B cell (primary cell): ENCODE results near the gene PAMR1. TPM values are rescaled to one million over a fixed set of nuclear protein-coding genes. Genes with fewer than 3 reads are reported as not detected.

Experiments used
- ATAC-seq: fragments of 200-7000 bp; cut with Tn5 transposase; one replicate; pipeline ENCODE4 v1.10.0; 2021; ENCODE audit warnings: low read depth, mild to moderate bottlenecking, moderate number of reproducible peaks, moderate library complexity
- CTCF ChIA-PET: fragments of 350-600 bp; sonication (Branson Sonifier 250); formaldehyde crosslinking; loops from one replicate; lab custom pipeline; 2021; ENCODE audit warnings: antibody characterized with exemption, inconsistent platforms; lab: Charles Lee
- POLR2A ChIA-PET: fragments of 350-600 bp; sonication (Branson Sonifier 250); formaldehyde crosslinking; loops from one replicate; lab custom pipeline; 2021; ENCODE audit warnings: antibody characterized with exemption; lab: Charles Lee
- DNase-seq: peaks from one replicate; pipeline ENCODE4 v3.0.0; 2013
- H2AFZ ChIP-seq: 2 replicates; pipeline ENCODE4 v1.6.1; 2012; ENCODE audit warnings: mild to moderate bottlenecking, low read depth, low read length; ENCODE audit not compliant: insufficient read depth, poor library complexity, severe bottlenecking
- H3K27ac ChIP-seq, 2 donors: 1 replicate in 1 of 2; 2 replicates in 1 of 2; pipeline ENCODE4 v1.5.1; 2012 to 2013; ENCODE audit warnings: low read length in 2 of 2, mild to moderate bottlenecking in 2 of 2, moderate library complexity in 1 of 2
- H3K27me3 ChIP-seq, 4 experiments: fragments of 200-600 bp in 1 of 4; sonication (generic) in 1 of 4; replicated peaks in 1 of 4; 1 replicate in 2 of 4; 2 replicates in 2 of 4; pipeline versions ENCODE4 v1.6.1 to v1.7.0; 2013 to 2016; ENCODE audit warnings: low read length in 3 of 4, mild to moderate bottlenecking in 2 of 4, mixed read lengths in 1 of 4, moderate library complexity in 1 of 4; ENCODE audit not compliant: insufficient read depth in 4 of 4, control insufficient read depth in 3 of 4; ENCODE audit errors: control extremely low read depth in 1 of 4
- H3K36me3 ChIP-seq, 2 experiments: replicated peaks in 1 of 2; 1 replicate in 1 of 2; 2 replicates in 1 of 2; pipeline versions ENCODE4 v1.6.1 to v1.7.1; 2013; ENCODE audit warnings: low read length in 1 of 2; ENCODE audit not compliant: insufficient read depth in 2 of 2, control insufficient read depth in 1 of 2; ENCODE audit errors: control extremely low read depth in 1 of 2, extremely low read depth in 1 of 2
- H3K4me1 ChIP-seq, 2 donors: fragments of 200-600 bp in 1 of 2; sonication (generic) in 1 of 2; 1 replicate in 1 of 2; 2 replicates in 1 of 2; pipeline versions ENCODE4 v1.5.1 to v1.6.1; 2013 to 2017; ENCODE audit warnings: low read length in 2 of 2; ENCODE audit not compliant: control insufficient read depth in 2 of 2, insufficient read depth in 2 of 2
- H3K4me2 ChIP-seq: replicated peaks from 2 replicates; pipeline ENCODE3; 2012; ENCODE audit warnings: mild to moderate bottlenecking, low read depth, low read length; ENCODE audit not compliant: poor library complexity, severe bottlenecking
- H3K4me3 ChIP-seq, 5 experiments: fragments of 200-600 bp in 1 of 5; sonication (generic) in 1 of 5; 1 replicate in 3 of 5; 2 replicates in 2 of 5; pipeline versions ENCODE4 v1.5.1 to v1.7.0; 2011 to 2016; ENCODE audit warnings: low read length in 4 of 5, mild to moderate bottlenecking in 4 of 5, low read depth in 2 of 5, control low read depth in 1 of 5, moderate library complexity in 1 of 5; ENCODE audit not compliant: insufficient read depth in 1 of 5; ENCODE audit errors: control extremely low read depth in 1 of 5, extremely low read depth in 1 of 5
- H3K79me2 ChIP-seq: fragments of 200-600 bp; sonication (generic); one replicate; pipeline ENCODE4 v1.6.0; 2016; ENCODE audit warnings: low read length; ENCODE audit not compliant: control insufficient read depth, insufficient read depth
- H3K9ac ChIP-seq: fragments of 200-600 bp; sonication (generic); 2 replicates; pipeline ENCODE4 v1.6.1; 2017; ENCODE audit warnings: mild to moderate bottlenecking, low read length, moderate library complexity
- H3K9me3 ChIP-seq, 3 donors: one replicate each; pipeline versions ENCODE4 v1.6.1 to v1.7.1; 2013; ENCODE audit warnings: low read length in 2 of 3; ENCODE audit not compliant: control insufficient read depth in 2 of 3, insufficient read depth in 1 of 3; ENCODE audit errors: control extremely low read depth in 1 of 3
- H4K20me1 ChIP-seq: 2 replicates; pipeline ENCODE4 v1.6.0; 2012; ENCODE audit warnings: mild to moderate bottlenecking, low read length; ENCODE audit not compliant: insufficient read depth, control insufficient read depth, poor library complexity, severe bottlenecking
- H3K27ac Mint-ChIP-seq: one replicate; pipeline ENCODE4 v1.8.0; 2021; ENCODE audit warnings: mixed read lengths
- H3K27me3 Mint-ChIP-seq: one replicate; pipeline ENCODE4 v1.8.0; 2021; ENCODE audit warnings: mixed read lengths
- H3K4me1 Mint-ChIP-seq: one replicate; pipeline ENCODE4 v1.8.0; 2021; ENCODE audit warnings: mixed read lengths
- H3K4me3 Mint-ChIP-seq: one replicate; pipeline ENCODE4 v1.8.0; 2021; ENCODE audit warnings: mixed read lengths
- H3K9me3 Mint-ChIP-seq: one replicate; pipeline ENCODE4 v1.8.0; 2022; ENCODE audit warnings: mixed read lengths; ENCODE audit not compliant: insufficient read depth
- EZH2 ChIP-seq: IDR thresholded peaks from 2 replicates; pipeline ENCODE4 v1.6.1; 2012; ENCODE audit warnings: borderline replicate concordance, low read depth, mild to moderate bottlenecking, moderate library complexity, low read length; ENCODE audit not compliant: insufficient read depth, poor library complexity, severe bottlenecking
- WGBS: methylation state at CpG from one replicate; pipeline ENCODE4 v1.1.5; 2013; ENCODE audit warnings: missing lambda C conversion rate; ENCODE audit not compliant: insufficient coverage; 5-methylcytosine and 5-hydroxymethylcytosine counted together
- intact Hi-C: fragments of 100-400 bp; cut with micrococcal nuclease; formaldehyde crosslinking; loops from one replicate; pipeline ENCODE4 v1.10.0; 2022
- polyA plus RNA-seq: library from polyadenylated mRNA; depleted of rRNA; stranded (reverse); fragments of >200 nt; gene quantifications from 2 replicates; pipeline ENCODE4 v1.2.3, GENCODE V29; 2012
- total RNA-seq, 2 donors: library from RNA; stranded (reverse); fragments of 120-200 nt in 1 of 2; gene quantifications; 1 replicate in 1 of 2; 2 replicates in 1 of 2; pipeline versions ENCODE4 v1.2.3 to v1.2.4, GENCODE V29; 2013 to 2022
- TF ChIP-seq, protein P1 (sequence below): fragments of 200-600 bp; IDR thresholded peaks from one replicate; pipeline ENCODE4 v1.8.0; 2022; ENCODE audit warnings: antibody characterized with exemption, mild to moderate bottlenecking

PAMR1 gene
- total and polyA plus RNA-seq, 2 donors (not counting 1 experiment from before 2014, with no cell fraction given): not detected

DNA sequence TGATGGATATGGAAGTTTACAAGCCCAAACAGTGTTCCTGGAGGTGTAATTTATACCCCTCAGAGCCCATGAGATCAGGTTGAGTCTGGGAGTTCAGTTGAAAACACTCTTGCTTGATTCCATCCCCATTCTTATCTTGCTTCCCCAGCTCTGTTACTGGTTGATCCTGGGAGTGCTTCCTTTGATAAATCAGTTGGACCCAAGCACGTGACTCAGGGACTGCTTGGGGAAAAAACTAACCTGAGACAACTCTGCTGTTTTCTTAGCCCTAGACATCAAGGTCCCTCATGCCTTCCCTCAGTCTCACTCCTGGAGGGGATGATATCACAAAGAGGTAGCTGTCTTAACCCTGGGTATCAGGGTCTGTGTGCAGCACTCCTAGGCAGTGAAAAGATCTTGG lies 71.1 kb downstream of the PAMR1 start:
- TF ChIP-seq EZH2: no peak
- Histone ChIP-seq H3K27me3 (peaks cover 0 to 4% (median 0%) of the 10 kb centered on the region in 4 experiments), H3K27ac (no peak overlapping the region), H3K36me3 (no peaks in the 10 kb centered on the region), H3K9me3 (peaks cover 0 to under 1% (median 0%) of the 10 kb centered on the region in 3 donors), H3K9ac (no peak overlapping the region), H3K4me1 (no peaks in the 10 kb centered on the region), H3K79me2 (no peaks in the 10 kb centered on the region), H3K4me3 (no peak overlapping the region), H4K20me1 (no peaks in the 10 kb centered on the region), H3K4me2 (no peak overlapping the region), H2AFZ (no peak overlapping the region)
- no CpG with 5 or more reads among the region's 1 CpG for WGBS
- no peak for ATAC-seq
- DNase-seq: no peak
- no peaks in the 10 kb centered on the region for H3K9me3 Mint-ChIP-seq
- intact Hi-C loops: no loop called here
- ChIA-PET CTCF (no interaction called here), POLR2A (no interaction called here)
- H3K4me1 Mint-ChIP-seq: peaks cover 3% of the 10 kb centered on the region
- no peak overlapping the region for H3K4me3 Mint-ChIP-seq
- no peak overlapping the region for H3K27ac Mint-ChIP-seq
- peaks cover 17% of the 10 kb centered on the region for H3K27me3 Mint-ChIP-seq

DNA sequence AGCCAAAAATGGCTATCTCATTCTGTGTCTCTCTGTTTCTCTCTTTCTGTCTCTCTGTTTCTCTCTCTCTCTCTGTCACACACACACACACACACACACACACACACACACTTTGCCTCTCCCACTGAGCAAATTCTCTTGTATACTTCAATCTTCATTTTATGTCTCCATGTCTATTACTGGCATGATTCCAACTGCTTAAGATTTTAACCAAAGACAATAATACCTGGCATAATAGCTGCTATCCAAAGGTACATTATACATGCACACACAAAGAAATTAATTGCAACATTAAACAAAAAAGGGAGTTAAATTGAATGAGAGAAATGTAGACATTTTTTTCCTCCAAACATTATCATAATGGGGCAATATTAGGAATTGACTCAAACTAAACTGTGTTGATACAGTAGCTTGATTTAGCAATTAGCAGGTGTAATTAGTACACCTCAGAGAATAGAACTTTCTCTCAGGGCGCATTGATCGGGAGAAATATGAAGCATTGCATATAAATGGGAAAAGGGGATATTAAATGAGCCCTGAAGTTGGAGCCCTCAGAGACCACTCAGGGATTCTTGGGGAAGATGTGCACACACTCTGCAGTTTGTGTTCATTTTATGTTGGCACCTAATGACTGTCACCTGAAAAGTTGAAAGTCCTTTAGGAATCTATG lies 88.7 kb downstream of the PAMR1 start:
- intact Hi-C loops: no loop called here
- Histone ChIP-seq H4K20me1 (no peaks in the 10 kb centered on the region), H3K4me2 (no peak overlapping the region), H3K4me3 (no peak overlapping the region), H3K4me1 (no peaks in the 10 kb centered on the region), H3K9me3 (no peaks in the 10 kb centered on the region), H3K27ac (no peak overlapping the region), H3K79me2 (no peaks in the 10 kb centered on the region), H3K27me3 (peaks cover 0 to 21% (median 13%) of the 10 kb centered on the region in 4 experiments), H3K9ac (no peak overlapping the region), H3K36me3 (no peaks in the 10 kb centered on the region), H2AFZ (no peak overlapping the region)
- TF ChIP-seq EZH2: no peak
- TF ChIP-seq, protein P1, sequence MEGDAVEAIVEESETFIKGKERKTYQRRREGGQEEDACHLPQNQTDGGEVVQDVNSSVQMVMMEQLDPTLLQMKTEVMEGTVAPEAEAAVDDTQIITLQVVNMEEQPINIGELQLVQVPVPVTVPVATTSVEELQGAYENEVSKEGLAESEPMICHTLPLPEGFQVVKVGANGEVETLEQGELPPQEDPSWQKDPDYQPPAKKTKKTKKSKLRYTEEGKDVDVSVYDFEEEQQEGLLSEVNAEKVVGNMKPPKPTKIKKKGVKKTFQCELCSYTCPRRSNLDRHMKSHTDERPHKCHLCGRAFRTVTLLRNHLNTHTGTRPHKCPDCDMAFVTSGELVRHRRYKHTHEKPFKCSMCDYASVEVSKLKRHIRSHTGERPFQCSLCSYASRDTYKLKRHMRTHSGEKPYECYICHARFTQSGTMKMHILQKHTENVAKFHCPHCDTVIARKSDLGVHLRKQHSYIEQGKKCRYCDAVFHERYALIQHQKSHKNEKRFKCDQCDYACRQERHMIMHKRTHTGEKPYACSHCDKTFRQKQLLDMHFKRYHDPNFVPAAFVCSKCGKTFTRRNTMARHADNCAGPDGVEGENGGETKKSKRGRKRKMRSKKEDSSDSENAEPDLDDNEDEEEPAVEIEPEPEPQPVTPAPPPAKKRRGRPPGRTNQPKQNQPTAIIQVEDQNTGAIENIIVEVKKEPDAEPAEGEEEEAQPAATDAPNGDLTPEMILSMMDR: no peak
- Mint-ChIP-seq H3K4me1 (no peaks in the 10 kb centered on the region), H3K27ac (no peak overlapping the region), H3K27me3 (peaks cover 38% of the 10 kb centered on the region), H3K9me3 (no peaks in the 10 kb centered on the region), H3K4me3 (no peak overlapping the region)
- WGBS: 100% methylated on average over 2 of the region's 2 CpGs
- DNase-seq: no peak
- ATAC-seq: no peak
- POLR2A ChIA-PET: no interaction called here
- CTCF ChIA-PET: no interaction called here
